MM.1S (cell line): ENCODE measurements around the gene NUCB1.

Experiments
- DNase-seq: peaks from one replicate; pipeline ENCODE4 v3.0.0-alpha.2; 2015
- H2AFZ ChIP-seq: fragments of 300-600 bp; sonication (generic); 2 replicates; pipeline ENCODE4 v1.6.0; 2016; ENCODE audit warnings: antibody characterized with exemption, low read length
- H3F3A ChIP-seq: fragments of 300-600 bp; sonication (generic); 2 replicates; pipeline ENCODE4 v1.6.1; 2016; ENCODE audit warnings: mild to moderate bottlenecking, antibody characterized with exemption, low read length, moderate library complexity, mixed read lengths; ENCODE audit not compliant: insufficient read depth
- H3K27ac ChIP-seq: fragments of 300-600 bp; sonication (generic); 2 replicates; pipeline ENCODE4 v1.5.1; 2016; ENCODE audit warnings: mild to moderate bottlenecking, low read length
- H3K27me3 ChIP-seq: fragments of 300-600 bp; sonication (generic); replicated peaks from 2 replicates; pipeline ENCODE4 v1.6.0; 2016; ENCODE audit warnings: low read length; ENCODE audit not compliant: insufficient read depth
- H3K36me3 ChIP-seq: fragments of 300-600 bp; sonication (generic); replicated peaks from 2 replicates; pipeline ENCODE4 v1.6.1; 2016; ENCODE audit warnings: mild to moderate bottlenecking, low read length, mixed read lengths; ENCODE audit not compliant: insufficient read depth
- H3K4me1 ChIP-seq: fragments of 300-600 bp; sonication (generic); 2 replicates; pipeline ENCODE4 v1.6.1; 2016; ENCODE audit warnings: low read length, mixed read lengths
- H3K4me2 ChIP-seq: fragments of 300-600 bp; sonication (generic); 2 replicates; pipeline ENCODE4 v1.6.0; 2016; ENCODE audit warnings: low read depth, low read length
- H3K4me3 ChIP-seq: fragments of 300-600 bp; sonication (generic); 2 replicates; pipeline ENCODE4 v1.5.1; 2016; ENCODE audit warnings: low read length, mixed read lengths
- H3K79me2 ChIP-seq: fragments of 300-600 bp; sonication (generic); 2 replicates; pipeline ENCODE4 v1.6.1; 2016; ENCODE audit warnings: mixed run types, low read length, mixed read lengths
- H3K9ac ChIP-seq: fragments of 300-600 bp; sonication (generic); 2 replicates; pipeline ENCODE4 v1.6.1; 2016; ENCODE audit warnings: low read length, mixed read lengths
- H3K9me2 ChIP-seq: fragments of 300-600 bp; sonication (generic); replicated peaks from 2 replicates; pipeline ENCODE4 v1.6.1; 2016; ENCODE audit warnings: mild to moderate bottlenecking, low read length, mixed read lengths; ENCODE audit not compliant: insufficient read depth
- H3K9me3 ChIP-seq: fragments of 300-600 bp; sonication (generic); replicated peaks from 2 replicates; pipeline ENCODE4 v1.6.1; 2016; ENCODE audit warnings: mild to moderate bottlenecking, low read length, mixed read lengths; ENCODE audit not compliant: insufficient read depth
- H4K20me1 ChIP-seq: fragments of 300-600 bp; sonication (generic); 2 replicates; pipeline ENCODE4 v1.6.1; 2016; ENCODE audit warnings: mild to moderate bottlenecking, low read length, moderate library complexity, mixed read lengths; ENCODE audit not compliant: insufficient read depth
- EZH2 ChIP-seq: fragments of 300-600 bp; sonication (generic); optimal IDR thresholded peaks from 2 replicates; pipeline ENCODE3; 2017; ENCODE audit warnings: low read depth, mild to moderate bottlenecking, antibody characterized with exemption, low read length, mixed read lengths
- EZH2phosphoT487 ChIP-seq: fragments of 300-600 bp; sonication (generic); IDR thresholded peaks from 2 replicates; pipeline ENCODE4 v1.6.1; 2018; ENCODE audit warnings: antibody characterized with exemption, low read length
- TF ChIP-seq, protein P1 (sequence below): fragments of 300-600 bp; sonication (generic); IDR thresholded peaks from 2 replicates; pipeline ENCODE4 v1.5.1; 2016; ENCODE audit warnings: antibody characterized with exemption, low read length, mixed read lengths

NUCB1 gene

DNA sequence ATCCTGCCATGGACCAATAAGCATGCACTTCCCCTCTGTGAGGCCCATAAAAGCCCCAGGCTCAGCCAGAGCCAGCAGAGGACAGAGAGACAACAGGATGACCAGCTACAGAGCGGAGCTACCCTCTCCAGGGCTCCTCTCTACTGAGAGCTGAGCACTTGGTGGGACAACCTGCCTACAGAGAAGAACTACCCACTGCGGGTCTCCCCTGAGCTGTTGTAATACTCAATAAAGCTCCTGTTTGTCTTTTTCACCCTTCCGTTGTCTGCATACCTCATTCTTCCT, 47.1 kb downstream of the NUCB1 start:
- Histone ChIP-seq H3F3A (no peaks in the 10 kb centered on the region), H3K9me2 (no peaks in the 10 kb centered on the region), H2AFZ (no peak overlapping the region), H3K9me3 (no peaks in the 10 kb centered on the region), H3K4me1 (no peaks in the 10 kb centered on the region), H3K36me3 (no peaks in the 10 kb centered on the region), H3K9ac (no peak overlapping the region), H3K79me2 (no peaks in the 10 kb centered on the region), H3K27ac (no peak overlapping the region), H3K4me2 (no peak overlapping the region), H3K27me3 (no peaks in the 10 kb centered on the region), H4K20me1 (no peaks in the 10 kb centered on the region), H3K4me3 (no peak overlapping the region)
- DNase-seq, result no peak
- TF ChIP-seq, protein P1, sequence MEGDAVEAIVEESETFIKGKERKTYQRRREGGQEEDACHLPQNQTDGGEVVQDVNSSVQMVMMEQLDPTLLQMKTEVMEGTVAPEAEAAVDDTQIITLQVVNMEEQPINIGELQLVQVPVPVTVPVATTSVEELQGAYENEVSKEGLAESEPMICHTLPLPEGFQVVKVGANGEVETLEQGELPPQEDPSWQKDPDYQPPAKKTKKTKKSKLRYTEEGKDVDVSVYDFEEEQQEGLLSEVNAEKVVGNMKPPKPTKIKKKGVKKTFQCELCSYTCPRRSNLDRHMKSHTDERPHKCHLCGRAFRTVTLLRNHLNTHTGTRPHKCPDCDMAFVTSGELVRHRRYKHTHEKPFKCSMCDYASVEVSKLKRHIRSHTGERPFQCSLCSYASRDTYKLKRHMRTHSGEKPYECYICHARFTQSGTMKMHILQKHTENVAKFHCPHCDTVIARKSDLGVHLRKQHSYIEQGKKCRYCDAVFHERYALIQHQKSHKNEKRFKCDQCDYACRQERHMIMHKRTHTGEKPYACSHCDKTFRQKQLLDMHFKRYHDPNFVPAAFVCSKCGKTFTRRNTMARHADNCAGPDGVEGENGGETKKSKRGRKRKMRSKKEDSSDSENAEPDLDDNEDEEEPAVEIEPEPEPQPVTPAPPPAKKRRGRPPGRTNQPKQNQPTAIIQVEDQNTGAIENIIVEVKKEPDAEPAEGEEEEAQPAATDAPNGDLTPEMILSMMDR, result no peak
- TF ChIP-seq EZH2phosphoT487 (no peak), EZH2 (no peak)

DNA sequence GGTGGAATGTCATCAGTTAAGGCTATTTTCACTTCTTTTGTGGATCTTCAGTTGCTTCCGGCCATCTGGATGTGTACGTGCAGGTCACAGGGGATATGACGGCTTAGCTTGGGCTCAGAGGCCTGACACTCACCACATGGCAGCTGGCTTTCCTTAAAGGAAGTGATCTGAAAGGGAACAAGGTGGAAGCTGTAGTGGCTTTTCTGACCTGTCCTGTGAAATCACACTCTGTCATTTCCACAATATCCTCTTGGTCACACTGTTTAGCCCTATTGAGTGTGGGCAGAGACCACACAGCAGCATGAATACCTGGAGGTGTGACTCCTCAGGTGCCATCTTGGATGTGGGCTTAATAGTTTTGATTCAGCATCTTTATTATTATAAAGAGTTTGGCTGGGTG, 50.0 kb downstream of the NUCB1 start:
- no peaks in the 10 kb centered on the region for H3K9me3 ChIP-seq
- no peaks in the 10 kb centered on the region for H3K36me3 ChIP-seq
- H3K4me3 ChIP-seq, result no peak overlapping the region
- no peak overlapping the region for H2AFZ ChIP-seq
- TF ChIP-seq EZH2phosphoT487 (no peak), EZH2 (no peak)
- TF ChIP-seq, protein P1, result no peak
- H3F3A ChIP-seq, result no peaks in the 10 kb centered on the region
- H3K27me3 ChIP-seq, result no peaks in the 10 kb centered on the region
- H3K27ac ChIP-seq, result no peak overlapping the region
- DNase-seq, result no peak
- no peaks in the 10 kb centered on the region for H3K4me1 ChIP-seq
- H3K9ac ChIP-seq, result no peak overlapping the region
- H4K20me1 ChIP-seq, result no peaks in the 10 kb centered on the region
- H3K9me2 ChIP-seq, result no peaks in the 10 kb centered on the region
- peaks cover 4% of the 10 kb centered on the region for H3K79me2 ChIP-seq
- no peak overlapping the region for H3K4me2 ChIP-seq

DNA sequence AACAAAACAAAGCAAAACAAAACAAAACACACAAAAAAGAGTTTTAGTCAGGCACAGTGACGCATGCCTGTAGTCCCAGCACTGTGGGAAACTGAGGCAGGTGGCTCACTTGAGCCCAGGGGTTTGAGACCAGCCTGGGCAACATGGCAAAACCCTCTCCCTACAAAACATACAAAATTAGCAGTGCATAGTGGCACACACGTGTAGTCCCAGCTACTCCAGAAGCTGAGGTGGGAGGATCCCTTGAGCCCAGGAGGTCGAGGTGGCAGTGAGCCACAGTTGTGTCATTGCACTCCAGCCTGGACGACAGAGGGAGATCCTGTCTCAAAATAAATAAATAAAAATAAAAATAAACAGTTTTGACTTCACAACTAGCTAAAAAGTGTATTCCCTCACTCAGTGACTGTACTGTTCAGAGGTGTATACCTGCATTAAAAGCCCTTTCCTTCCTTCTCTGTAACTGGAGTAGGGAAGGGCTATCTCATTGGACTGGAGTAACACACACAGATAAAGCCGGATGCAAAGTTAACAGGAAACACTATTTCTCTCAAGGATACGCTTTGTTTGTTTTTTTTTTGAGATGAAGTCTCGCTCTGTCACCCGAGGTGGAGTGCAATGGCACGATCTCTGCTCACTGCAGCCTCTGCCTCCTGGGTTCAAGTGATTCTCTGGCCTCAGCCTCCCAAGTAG, 50.9 kb downstream of the NUCB1 start:
- no peak overlapping the region for H3K4me2 ChIP-seq
- no peak overlapping the region for H3K9ac ChIP-seq
- TF ChIP-seq, protein P1, result no peak
- TF ChIP-seq EZH2phosphoT487, result no peak
- TF ChIP-seq EZH2, result no peak
- no peak overlapping the region for H3K4me3 ChIP-seq
- no peaks in the 10 kb centered on the region for H3F3A ChIP-seq
- H3K9me3 ChIP-seq, result no peaks in the 10 kb centered on the region
- no peaks in the 10 kb centered on the region for H4K20me1 ChIP-seq
- H3K79me2 ChIP-seq, result peaks cover 13% of the 10 kb centered on the region
- H3K36me3 ChIP-seq, result no peaks in the 10 kb centered on the region
- H3K9me2 ChIP-seq, result no peaks in the 10 kb centered on the region
- DNase-seq, result no peak
- no peak overlapping the region for H2AFZ ChIP-seq
- H3K4me1 ChIP-seq, result no peaks in the 10 kb centered on the region
- no peaks in the 10 kb centered on the region for H3K27me3 ChIP-seq
- no peak overlapping the region for H3K27ac ChIP-seq
